ENCODE data around the gene ANKRD11.
"Not testable (repeated sequence)": the region's sequence is repeated elsewhere in the genome, so short reads cannot be mapped to it uniquely, and the experiment has no call there.

Gene ANKRD11

GRCh38 chr16:89460556-89460955, 29.8 kb downstream of the ANKRD11 start:
- DNase-seq (ENCODE audit: low read depth): no peak
- H3K4me3 ChIP-seq (ENCODE audit: low read depth, low read length): no peak overlapping the region
- TF ChIP-seq CTCF (IDR thresholded peaks at IDR 0.05; ENCODE audit: low read depth, low read length, missing control alignments): no peak

- no peak for TF ChIP-seq CTCF (IDR thresholded peaks at IDR 0.05; ENCODE audit: low read depth, low read length, missing control alignments)
- no peak overlapping the region for H3K4me3 ChIP-seq (ENCODE audit: low read depth, low read length)
- DNase-seq (ENCODE audit: low read depth): no peak
These were observed 31.4 kb downstream of the ANKRD11 start for GRCh38 chr16:89458967-89459366.

DNA sequence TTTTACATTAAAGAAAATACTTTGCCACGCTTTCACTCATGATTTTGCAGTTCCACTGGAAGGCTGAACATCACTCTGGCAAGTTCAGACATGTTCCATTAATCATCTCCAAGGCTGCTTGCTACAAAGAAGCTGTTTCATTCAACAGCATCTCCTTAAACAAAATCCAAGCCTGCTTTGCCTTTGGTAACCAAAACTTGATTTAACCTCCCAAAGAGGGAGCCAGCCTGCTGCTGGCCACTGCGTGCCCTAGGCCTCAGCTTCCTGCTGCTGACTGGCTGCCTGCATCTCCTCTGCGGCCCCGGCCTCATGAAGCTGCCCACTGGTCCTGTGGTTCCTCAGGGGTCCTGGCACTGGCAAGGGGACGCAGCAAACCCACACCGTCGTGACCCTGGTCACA, 31.8 kb downstream of the ANKRD11 start:
- TF ChIP-seq CTCF (IDR thresholded peaks at IDR 0.05; ENCODE audit: low read depth, low read length, missing control alignments): no peak
- no peak overlapping the region for H3K4me3 ChIP-seq (ENCODE audit: low read depth, low read length)
- DNase-seq (ENCODE audit: low read depth): no peak

DNA sequence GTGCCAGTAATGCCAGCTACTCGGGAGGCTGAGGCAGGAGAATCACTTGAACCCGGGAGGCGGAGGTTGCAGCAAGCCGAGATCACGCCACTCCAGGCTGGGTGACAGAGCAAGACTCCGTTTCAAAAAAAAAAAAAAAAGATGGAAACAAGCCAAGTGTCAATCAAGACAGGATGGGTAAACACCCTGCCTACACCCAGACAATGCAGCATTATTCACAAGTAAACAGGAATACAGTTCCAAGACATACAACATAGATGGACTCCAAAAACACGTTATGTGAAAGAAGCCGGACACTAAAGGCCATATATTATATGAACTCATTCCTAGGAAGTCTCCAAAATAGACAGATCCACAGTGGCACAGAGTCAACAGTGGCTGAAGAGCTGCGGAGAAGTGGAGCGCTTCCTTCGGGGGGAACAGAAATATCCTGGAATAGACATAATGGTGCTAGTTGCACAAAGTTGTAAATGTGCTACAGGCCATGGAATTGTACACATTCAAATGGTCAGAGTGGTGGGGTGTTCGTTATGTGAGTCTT, 33.9 kb downstream of the ANKRD11 start:
- TF ChIP-seq CTCF (IDR thresholded peaks at IDR 0.05; ENCODE audit: low read depth, low read length, missing control alignments): no peak
- DNase-seq (ENCODE audit: low read depth): no peak

DNA sequence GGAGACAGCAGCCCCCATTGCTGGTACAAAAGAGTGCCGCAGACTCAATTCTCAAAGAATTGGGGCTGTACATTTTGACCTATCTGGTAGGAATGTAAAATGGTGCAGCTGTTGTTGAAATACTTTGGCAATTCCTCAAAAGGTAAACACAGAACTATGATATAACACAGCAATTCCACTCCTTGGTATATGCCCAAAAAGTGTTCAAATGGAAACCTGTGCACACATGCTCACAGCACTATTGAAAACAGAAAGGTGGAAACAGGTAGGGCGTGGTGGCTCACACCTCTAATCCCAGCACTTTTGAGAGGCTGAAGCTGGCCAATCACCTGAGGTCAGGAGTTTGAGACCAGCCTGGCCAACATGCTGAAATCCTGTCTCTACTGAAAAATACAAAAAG, 34.7 kb downstream of the ANKRD11 start:
- DNase-seq (ENCODE audit: low read depth): no peak
- TF ChIP-seq CTCF (IDR thresholded peaks at IDR 0.05; ENCODE audit: low read depth, low read length, missing control alignments): no peak
- H3K4me3 ChIP-seq (ENCODE audit: low read depth, low read length): no peak overlapping the region

More for the DNA sequence above, 33.9 kb downstream of the ANKRD11 start:
- H3K4me3 ChIP-seq (ENCODE audit: low read depth, low read length): no peak overlapping the region

DNA sequence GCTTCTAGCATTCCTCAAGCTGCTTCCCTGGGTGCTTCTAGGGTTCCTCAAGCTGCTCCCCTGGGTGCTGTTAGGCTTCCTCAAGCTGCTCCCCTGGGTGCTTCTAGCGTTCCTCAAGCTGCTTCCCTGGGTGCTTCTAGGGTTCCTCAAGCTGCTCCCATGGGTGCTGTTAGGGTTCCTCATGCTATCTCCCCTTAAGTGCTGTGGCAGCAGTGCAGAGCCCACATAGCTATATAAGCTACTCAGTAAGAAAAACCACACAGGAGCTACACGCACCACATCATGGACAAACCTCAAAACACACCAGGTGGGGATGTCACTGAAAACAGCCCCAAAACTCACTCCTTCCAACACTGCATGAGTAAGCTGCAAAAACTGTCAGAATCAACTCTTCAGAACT, 35.2 kb downstream of the ANKRD11 start:
- no peak for DNase-seq (ENCODE audit: low read depth)
- no peak for TF ChIP-seq CTCF (IDR thresholded peaks at IDR 0.05; ENCODE audit: low read depth, low read length, missing control alignments)
- H3K4me3 ChIP-seq (ENCODE audit: low read depth, low read length): no peak overlapping the region

GRCh38 chr16:89454378-89455125, 35.8 kb downstream of the ANKRD11 start:
- DNase-seq (ENCODE audit: low read depth); H3K4me3 ChIP-seq (ENCODE audit: low read depth, low read length): not testable (repeated sequence)

Measured in GM12864 (cell line).